Measurements from ENCODE around the gene SMAD2. TPM values are rescaled to one million over a fixed set of nuclear protein-coding genes. Genes with fewer than 3 reads are reported as not detected.

Gene SMAD2
- total and polyA plus RNA-seq, 9 of the 15 experiments (the other 6 are each of a cell fraction or from before 2014, with no cell fraction given): 9.2 to 49.6 (median 33.7) TPM

DNA sequence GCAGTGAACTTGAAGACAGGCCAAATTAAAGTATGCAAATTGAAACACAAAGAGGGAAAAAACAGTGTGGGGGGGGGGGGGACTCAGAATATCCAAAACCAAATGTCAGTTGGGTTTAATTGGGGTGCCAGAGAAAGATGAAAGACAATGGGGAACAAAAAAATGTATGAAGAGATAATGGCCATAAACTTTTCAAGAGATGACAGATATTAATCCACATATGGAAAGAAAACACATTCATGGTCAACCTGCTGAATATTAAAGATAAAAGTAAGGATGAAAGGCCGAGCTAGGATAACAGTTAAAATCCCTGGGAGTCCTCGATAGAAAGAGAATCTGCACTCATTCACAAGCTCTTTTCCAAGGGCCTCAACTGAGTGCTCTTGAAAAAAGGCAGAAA lies 26.6 kb downstream of the SMAD2 start:
- intact Hi-C loops (cut with micrococcal nuclease) (no loop called here), in situ Hi-C loops (cut with MboI) (no loop called here)
- 29% methylated on average over 2 of the region's 2 CpGs for WGBS (ENCODE audit: insufficient coverage, low coverage, missing lambda C conversion rate)
- no TSS peak for BruUV-seq (replicated peaks)
- CTCF ChIA-PET (ENCODE audit: low intra/inter-chr PET ratio): no interaction called here
- Histone ChIP-seq H3K4me2 (ENCODE audit: insufficient read depth, low read length) (no peak overlapping the region), H3K9ac (ENCODE audit: insufficient read depth in 1 of 2, low read depth in 2 of 2, low read length in 2 of 2) (no peak overlapping the region), H3K9me1 (ENCODE audit: control insufficient read depth, insufficient read depth, low read length) (no peaks in the 10 kb centered on the region), H3K27ac (ENCODE audit: extremely low read depth, low read depth, low read length) (no peak overlapping the region), H3K4me1 (replicated peaks in 1 of 2; ENCODE audit: control insufficient read depth in 2 of 2, insufficient read depth in 2 of 2, low read length in 2 of 2) (peaks cover 0 to 14% of the 10 kb centered on the region in 2 experiments; a peak in 2 of 5 replicates), H2AFZ (ENCODE audit: low read depth, low read length) (no peak overlapping the region), H3K36me3 (ENCODE audit: control insufficient read depth, insufficient read depth, low read length) (peaks cover 4% of the 10 kb centered on the region; the same call in 1 of the 3 replicates), H3K9me3 (replicated peaks; ENCODE audit: control insufficient read depth, insufficient read depth, low read depth, low read length) (peaks cover 2% of the 10 kb centered on the region; the same call in 1 of the 2 replicates), H3K4me3 (no peak overlapping the region), H3K27me3 (ENCODE audit: control insufficient read depth in 2 of 2, insufficient read depth in 2 of 2, low read length in 2 of 2) (no peaks in the 10 kb centered on the region), H3K79me2 (ENCODE audit: control insufficient read depth, insufficient read depth, low read length) (peaks cover 99% of the 10 kb centered on the region), H4K20me1 (replicated peaks; ENCODE audit: control insufficient read depth, insufficient read depth, low read length) (peaks cover 8% of the 10 kb centered on the region; the same call in 1 of the 2 replicates)
- ATAC-seq: no peak
- POLR2A ChIA-PET: interaction anchor here (0.7 to 1.2 kb wide), 2 partner anchors 16 to 102 kb away, joined by 3 to 4 read pairs; no protein-coding TSS in a partner anchor
- no peak for TF ChIP-seq YBX1 (IDR thresholded peaks at IDR 0.05)
- TF ChIP-seq RHOXF2B (CRISPR knock-in tag; conservative IDR thresholded peaks at IDR 0.05): no peak
- TF ChIP-seq PRMT5 (CRISPR knock-in tag; IDR thresholded peaks at IDR 0.05): no peak
- TF ChIP-seq ZBED1 (IDR thresholded peaks at IDR 0.05): no peak
- no peak for TF ChIP-seq ZNF589 (CRISPR knock-in tag; IDR thresholded peaks at IDR 0.05; ENCODE audit: low read depth)
- TF ChIP-seq, protein P1, sequence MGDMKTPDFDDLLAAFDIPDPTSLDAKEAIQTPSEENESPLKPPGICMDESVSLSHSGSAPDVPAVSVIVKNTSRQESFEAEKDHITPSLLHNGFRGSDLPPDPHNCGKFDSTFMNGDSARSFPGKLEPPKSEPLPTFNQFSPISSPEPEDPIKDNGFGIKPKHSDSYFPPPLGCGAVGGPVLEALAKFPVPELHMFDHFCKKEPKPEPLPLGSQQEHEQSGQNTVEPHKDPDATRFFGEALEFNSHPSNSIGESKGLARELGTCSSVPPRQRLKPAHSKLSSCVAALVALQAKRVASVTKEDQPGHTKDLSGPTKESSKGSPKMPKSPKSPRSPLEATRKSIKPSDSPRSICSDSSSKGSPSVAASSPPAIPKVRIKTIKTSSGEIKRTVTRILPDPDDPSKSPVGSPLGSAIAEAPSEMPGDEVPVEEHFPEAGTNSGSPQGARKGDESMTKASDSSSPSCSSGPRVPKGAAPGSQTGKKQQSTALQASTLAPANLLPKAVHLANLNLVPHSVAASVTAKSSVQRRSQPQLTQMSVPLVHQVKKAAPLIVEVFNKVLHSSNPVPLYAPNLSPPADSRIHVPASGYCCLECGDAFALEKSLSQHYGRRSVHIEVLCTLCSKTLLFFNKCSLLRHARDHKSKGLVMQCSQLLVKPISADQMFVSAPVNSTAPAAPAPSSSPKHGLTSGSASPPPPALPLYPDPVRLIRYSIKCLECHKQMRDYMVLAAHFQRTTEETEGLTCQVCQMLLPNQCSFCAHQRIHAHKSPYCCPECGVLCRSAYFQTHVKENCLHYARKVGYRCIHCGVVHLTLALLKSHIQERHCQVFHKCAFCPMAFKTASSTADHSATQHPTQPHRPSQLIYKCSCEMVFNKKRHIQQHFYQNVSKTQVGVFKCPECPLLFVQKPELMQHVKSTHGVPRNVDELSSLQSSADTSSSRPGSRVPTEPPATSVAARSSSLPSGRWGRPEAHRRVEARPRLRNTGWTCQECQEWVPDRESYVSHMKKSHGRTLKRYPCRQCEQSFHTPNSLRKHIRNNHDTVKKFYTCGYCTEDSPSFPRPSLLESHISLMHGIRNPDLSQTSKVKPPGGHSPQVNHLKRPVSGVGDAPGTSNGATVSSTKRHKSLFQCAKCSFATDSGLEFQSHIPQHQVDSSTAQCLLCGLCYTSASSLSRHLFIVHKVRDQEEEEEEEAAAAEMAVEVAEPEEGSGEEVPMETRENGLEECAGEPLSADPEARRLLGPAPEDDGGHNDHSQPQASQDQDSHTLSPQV (IDR thresholded peaks at IDR 0.05): no peak
- no peak for TF ChIP-seq RCOR1 (IDR thresholded peaks at IDR 0.05; ENCODE audit: borderline replicate concordance in 1 of 2, low read depth in 2 of 2, low read length in 2 of 2)
- no peak for DNase-seq (ENCODE audit: extremely low read depth in 1 of 4, low spot score in 3 of 4)
- FAIRE-seq: no peak
